Stimulated activated CD4-positive, alpha-beta T cell treated with anti-CD3 and anti-CD28 coated beads, Interleukin-15, amount 100 ng/mL, for 1 hour (primary cell): ENCODE results near the gene CNTN6.

ENCODE experiments used
- DNase-seq, 2 donors: peaks; one replicate each; pipeline ENCODE4 v3.0.0-alpha.2; 2020; ENCODE audit warnings: low read depth in 1 of 2, low spot score in 1 of 2

The CNTN6 gene

DNA sequence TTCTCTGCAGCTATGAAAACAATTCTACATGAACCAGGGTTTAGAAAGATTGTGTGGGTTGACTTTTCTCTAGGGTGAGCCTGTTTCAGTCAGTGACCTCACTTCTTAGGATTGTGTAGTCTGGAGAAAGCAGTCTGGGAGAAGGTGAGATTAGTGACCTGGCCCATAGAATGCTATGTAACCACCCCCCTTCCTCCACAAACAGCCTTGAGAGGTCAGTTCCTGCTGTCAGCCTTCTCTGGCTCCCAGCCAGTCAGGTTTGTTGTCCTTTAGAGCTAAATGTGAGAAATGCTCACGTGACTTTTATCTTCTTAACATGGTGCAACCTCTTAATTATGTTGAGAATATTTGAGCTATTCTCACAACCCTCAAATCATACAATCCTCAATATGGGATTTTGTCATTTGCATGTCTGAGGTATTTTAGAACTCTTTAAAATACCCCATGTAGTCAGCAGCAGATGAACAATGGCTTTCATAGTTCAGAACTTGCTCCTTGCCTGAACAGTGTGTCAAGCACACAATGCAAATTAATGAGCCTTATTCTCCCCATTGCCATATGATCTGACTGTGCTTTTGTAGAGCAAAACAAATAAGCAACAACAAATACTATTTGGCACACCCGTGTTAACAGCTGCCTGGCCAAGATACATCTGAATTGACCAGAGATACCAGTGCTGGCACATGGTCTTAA, 311.6 kb downstream of the CNTN6 start:
- DNase-seq, result no peak

DNA sequence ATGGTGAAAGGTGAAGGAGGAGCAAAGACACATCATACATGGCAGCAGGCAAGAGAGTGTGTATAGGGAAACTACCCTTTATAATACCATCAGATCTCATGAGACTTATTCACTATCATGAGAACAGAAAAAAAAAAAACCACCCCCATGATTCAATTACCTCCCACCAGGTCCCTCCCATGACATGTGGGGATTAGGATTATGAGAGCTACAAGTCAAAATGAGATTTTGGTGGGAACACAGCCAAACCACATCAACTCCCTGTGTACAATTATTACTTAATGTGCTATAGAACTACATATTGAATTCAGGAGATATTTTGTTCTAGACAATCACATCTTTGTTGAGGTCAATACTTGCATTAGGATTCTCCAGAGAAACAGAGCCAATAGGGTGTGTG, 313.4 kb downstream of the CNTN6 start:
- no peak for DNase-seq

DNA sequence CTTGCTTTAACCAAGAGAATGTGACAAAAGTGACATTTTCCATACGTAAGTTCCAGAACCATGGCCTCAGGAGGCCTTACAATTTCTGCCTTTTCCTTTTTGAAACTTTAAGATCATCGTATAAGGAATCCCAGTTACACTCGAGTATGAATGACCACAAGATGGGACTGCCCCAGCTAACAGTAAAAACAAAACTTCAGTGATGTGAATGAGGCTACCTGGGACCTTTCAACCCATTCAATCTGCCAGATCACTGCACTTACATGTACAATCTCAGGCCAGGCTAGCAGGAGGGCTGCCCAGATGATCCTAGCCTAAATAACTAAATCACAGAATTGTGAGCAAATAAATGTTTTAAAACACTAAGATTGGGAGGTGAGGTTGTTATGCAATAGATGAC, 328.8 kb downstream of the CNTN6 start:
- DNase-seq, result no peak

DNA sequence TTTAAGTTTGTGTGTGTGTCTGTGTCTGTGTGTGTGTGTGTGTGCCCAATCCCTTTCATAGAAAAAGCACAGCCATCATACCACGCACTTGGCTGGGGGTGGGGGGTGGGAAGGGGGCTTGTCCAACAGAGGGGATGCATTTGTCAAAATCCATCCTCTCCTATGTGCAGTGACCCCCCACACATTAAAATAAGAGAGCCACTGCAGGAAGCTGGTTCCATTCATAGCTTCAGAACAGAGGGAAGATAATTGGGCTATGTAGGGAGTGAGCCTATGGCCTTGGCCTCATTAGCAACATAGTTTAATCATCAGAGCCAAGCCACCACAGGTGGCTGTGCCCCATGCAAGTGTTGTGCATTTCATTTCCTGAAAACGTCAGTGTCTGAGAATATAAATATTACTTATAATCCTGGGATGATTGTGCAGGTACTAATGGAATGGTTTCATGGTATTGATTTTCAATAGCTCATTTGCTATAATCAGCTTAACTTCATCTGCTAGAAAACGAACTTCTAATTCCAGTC, 330.8 kb downstream of the CNTN6 start:
- DNase-seq, result no peak

DNA sequence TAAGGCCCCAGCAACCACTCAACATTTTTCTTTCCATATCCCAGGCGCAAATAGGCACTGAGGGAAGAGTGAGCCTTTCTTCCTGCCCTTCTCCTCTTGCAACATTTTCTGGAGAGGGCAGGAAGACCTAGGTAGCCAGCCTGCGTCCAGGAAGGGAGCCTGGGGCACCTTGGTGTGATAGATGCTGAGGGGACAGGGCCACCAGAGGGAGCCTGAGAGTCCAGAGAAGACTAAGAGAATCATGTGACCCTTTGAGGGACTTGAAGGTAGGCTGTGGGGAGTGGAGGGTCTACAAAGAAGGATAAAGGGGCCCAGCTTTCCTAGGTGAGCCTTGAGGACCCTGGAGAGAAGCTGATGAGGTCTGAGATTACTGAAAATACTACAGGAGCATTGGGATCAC, 346.6 kb downstream of the CNTN6 start:
- DNase-seq, result no peak

DNA sequence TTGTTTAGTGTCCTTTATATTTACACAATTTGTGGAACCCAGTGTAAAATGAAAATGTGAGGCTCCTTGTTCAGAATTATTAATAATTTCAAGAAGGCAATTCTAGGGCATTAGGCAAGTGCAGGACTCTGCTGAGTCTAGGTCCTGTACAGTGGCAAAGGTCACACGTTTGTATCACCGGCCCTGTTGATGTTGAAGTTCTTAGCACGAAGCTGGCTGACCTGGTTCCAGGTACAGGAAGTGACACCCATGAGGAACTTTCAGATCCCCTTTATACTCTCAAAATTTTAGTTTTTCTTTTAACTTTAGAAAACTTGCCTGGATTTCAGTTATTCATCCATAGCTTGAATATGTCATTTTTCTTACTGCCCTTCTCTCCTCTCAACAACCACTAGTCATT, 349.4 kb downstream of the CNTN6 start:
- no peak for DNase-seq

DNA sequence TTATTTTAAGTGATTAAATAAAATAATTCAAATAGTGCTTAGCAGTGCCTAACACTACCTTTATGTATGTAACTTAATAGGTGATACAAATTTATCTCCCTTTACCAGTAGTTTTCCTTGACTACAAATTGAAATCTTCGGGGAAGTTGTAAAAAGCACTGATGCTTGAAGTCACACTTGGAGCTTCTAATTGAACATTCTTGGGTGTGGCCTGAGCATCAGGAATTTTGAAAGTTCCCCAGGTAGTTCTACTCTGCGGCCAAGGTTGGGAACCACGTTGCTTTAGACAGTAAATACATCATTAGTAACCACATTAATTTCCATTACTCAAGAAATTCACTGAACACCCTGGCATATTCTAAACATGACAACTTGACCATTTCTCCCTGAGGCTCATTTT, 351.4 kb downstream of the CNTN6 start:
- no peak for DNase-seq

DNA sequence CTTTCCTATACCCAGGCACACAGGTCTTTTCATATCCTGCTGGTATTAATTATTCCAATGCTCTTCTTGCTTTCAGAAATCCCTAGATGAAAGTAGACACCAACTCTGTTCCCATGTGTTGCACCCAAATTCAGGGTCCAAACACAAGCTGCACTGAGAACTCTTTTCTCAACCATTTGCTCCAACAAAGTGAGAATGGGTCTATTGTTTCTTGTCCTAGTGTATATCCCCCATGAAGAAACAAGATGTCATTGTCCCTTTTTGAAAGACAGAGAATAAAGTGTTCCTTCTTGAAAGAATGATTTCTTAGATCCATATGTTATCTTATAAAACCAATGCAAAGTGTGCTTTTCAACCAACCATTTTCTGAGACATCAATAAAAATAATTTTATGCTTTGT, 353.7 kb downstream of the CNTN6 start:
- DNase-seq, result no peak

DNA sequence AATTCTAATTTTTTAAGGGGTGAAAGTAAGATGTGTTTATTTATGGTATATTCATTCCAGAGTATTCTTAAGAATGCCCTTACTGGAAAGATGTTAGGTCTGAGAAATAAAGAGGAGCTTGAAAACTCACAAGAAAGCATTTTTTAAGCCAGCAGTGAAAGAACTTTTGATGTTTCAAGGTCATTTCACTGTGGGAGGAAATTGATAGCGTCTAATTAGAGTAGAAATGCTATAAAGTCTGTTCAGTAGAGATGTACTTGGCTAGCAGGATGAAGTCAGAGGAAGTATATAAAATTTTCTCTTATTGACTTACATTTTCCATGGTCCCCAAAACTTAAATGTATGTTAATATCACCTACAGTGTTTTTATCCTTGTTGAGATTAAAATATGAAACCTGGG, 354.6 kb downstream of the CNTN6 start:
- DNase-seq, result no peak

DNA sequence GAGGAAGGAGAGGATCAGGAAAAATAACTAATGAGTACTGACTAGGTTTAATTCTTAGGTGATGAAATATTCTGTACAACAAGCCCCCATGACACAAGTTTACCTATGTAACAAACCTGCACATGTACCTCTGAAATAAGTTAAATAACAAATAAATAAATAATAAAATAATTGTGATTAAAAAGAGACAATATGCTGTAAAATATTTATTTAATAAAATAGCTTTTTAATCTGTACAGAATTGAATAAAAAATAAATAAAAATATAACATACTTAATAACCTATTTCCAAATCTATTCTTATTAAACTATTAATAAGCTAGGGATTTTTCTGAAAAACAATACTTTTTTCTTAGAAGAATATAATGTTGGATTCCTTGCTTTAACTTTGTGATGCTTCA, 355.6 kb downstream of the CNTN6 start:
- no peak for DNase-seq
